Mucosa of gallbladder (tissue), 1 donor: ENCODE measurements around the gene KCNQ1OT1. TPM values are rescaled to one million over a fixed set of nuclear protein-coding genes. Genes with fewer than 3 reads are reported as not detected.

Experiments used
- DNase-seq: peaks from one replicate; pipeline ENCODE4 v3.0.0-alpha.2; 2020; ENCODE audit warnings: low spot score
- total RNA-seq: library from RNA; stranded (reverse); gene quantifications from one replicate; pipeline ENCODE4 v1.2.1, GENCODE V29; 2021
- donor health status: DM: no; HTN: no; CAD: no.

Gene KCNQ1OT1
- total RNA-seq, 1 donor from 2014 or later, result 2.2 TPM

- DNase-seq, result no peak
Observed at GRCh38 chr11:2571598-2572281, 128.1 kb downstream of the KCNQ1OT1 start.

DNA sequence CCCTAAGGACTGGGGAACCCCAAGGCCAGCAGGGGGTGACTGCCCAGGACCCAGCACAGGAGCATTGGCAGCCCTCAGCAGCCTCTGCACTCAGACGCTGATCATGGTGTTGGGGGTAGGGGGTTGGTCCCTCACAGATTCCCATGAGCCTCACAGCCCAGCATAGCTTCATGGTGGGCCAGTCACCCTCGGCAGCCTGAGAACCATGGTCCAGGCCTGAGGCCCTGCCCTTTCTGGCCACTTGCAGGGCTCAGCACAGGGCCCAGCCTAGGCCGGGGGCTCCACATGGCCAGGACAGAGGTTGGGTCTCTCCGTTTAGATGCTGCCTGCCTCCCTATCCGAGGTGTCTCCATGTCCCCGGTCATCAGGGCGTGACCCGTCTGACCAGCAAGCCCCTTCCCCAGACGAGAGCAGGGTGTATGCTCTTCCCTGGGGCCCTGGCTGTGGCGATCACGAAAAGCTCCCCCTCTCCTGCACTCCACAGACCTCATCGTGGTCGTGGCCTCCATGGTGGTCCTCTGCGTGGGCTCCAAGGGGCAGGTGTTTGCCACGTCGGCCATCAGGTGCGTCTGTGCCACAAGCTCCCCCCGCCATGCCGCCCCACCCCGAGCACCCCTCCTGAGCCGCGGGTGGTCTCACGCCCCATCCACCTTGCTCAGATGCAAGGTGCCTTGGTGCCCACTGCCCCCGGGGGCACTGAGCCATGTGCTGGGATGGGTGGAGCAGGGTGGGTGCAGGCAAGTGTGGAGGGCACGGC lies 128.8 kb downstream of the KCNQ1OT1 start:
- no peak for DNase-seq

DNA sequence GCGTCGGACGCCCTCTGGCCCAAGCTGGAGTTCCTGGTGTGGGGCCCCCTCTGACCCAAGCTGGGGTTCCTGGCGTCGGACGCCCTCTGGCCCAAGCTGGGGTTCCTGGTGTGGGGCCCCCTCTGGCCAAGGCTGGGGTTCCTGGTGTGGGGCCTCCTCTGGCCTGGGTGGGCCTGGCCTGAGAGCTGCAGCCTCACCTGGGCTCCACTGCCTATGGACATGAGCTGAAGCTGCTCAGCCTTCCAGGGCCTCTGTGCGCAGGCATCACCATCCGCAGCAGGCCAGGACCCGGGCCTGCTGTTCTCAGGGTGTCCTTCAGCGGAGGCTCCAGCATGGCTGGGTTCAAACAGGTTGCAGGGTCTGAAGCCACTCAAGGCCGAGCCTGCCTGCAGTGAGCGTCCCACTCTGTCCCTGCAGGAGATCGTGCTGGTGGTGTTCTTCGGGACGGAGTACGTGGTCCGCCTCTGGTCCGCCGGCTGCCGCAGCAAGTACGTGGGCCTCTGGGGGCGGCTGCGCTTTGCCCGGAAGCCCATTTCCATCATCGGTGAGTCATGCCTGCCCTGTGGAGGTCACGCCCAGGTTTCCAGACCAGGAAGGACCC lies 129.5 kb downstream of the KCNQ1OT1 start:
- DNase-seq, result no peak

- no peak for DNase-seq
Observed at GRCh38 chr11:2569731-2570210, 130.0 kb downstream of the KCNQ1OT1 start.

DNA sequence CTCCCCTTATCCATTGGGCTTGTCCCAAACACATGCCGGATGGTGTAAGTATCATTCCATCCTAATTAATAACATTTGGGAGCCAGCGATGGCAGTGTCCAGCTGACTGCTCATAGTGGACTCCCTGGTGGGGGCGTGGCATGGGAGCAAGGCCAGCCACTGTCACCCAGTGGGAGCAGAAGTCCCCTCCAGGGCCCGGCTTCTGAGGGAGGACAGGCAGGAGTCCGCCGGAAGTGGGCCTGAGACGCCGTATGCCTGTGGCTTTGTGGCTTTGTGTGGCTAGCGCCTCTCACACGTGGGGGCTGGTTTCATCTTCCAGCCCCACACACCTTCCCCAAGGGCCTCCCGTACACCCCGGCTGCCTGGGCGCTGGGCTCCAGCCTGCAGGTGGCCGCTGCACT lies 130.5 kb downstream of the KCNQ1OT1 start:
- no peak for DNase-seq

- DNase-seq, result no peak
Observed at GRCh38 chr11:2567026-2567671, 132.6 kb downstream of the KCNQ1OT1 start.

DNA sequence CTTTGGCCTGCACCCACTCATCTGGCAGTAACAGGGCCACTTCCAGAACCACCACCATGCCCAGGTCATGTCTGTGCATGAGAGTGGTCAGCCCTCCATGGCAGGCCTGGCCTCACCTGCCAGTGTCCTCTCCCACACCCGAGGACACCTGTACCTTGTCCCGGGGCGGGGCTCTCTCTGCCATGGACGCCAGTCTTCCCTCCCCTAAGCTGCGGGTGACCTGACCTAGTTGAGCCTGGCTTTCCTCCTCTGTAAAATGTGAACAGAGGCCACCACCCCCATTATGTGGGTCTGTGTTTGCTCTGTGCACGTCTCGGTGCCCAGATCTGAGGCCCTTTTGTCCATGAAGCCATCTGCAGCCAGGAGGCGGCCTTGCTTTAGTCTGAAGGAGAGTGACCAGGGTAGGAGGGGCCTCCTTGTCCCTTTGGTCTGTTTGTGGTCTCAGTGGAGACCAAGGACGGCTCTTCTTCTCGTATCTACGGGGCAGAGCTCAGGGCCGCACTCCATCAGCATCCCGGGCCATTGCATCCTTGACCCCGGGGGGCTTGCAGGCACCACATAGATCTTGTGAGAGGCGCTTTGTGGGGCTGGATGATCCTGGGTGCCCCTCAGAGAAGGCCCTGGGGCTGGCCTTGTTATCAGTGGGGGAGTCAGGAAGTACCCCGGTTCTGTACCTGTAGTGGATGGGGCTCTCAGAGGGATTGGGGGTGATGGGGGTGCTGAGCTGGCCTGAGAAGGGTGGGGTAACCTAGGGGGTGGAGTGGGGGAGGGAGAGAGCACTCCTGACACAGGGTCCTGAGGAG lies 133.4 kb downstream of the KCNQ1OT1 start:
- DNase-seq, result peak; percentile 53

GRCh38 chr11:2565447-2566222 lies 134.2 kb downstream of the KCNQ1OT1 start:
- DNase-seq, result no peak

- no peak for DNase-seq
Observed at GRCh38 chr11:2564588-2565425, 135.0 kb downstream of the KCNQ1OT1 start.

DNA sequence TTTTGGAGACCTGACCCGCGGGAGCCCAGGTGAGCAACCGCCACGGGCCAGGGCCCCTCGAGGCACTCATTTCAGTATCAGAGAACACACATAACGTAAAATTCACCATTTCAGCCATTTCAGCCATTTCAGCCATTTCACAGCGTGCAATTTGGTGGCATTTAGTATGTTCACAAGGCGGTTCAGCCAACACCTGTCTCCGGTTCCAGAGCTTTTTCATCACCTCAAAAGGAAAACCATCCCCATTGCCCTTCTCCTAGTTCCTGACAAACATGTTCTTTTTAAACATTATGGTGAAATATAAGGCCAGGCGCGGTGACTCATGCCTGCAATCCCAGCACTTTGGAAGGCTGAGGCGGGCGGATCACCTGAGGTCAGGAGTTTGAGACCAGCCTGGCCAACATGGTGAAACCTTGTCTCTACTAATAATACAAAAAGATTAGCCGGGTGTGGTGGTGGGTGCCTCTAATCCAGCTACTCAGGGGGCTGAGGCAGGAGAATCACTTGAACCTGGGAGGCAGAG lies 135.7 kb downstream of the KCNQ1OT1 start:
- no peak for DNase-seq

DNA sequence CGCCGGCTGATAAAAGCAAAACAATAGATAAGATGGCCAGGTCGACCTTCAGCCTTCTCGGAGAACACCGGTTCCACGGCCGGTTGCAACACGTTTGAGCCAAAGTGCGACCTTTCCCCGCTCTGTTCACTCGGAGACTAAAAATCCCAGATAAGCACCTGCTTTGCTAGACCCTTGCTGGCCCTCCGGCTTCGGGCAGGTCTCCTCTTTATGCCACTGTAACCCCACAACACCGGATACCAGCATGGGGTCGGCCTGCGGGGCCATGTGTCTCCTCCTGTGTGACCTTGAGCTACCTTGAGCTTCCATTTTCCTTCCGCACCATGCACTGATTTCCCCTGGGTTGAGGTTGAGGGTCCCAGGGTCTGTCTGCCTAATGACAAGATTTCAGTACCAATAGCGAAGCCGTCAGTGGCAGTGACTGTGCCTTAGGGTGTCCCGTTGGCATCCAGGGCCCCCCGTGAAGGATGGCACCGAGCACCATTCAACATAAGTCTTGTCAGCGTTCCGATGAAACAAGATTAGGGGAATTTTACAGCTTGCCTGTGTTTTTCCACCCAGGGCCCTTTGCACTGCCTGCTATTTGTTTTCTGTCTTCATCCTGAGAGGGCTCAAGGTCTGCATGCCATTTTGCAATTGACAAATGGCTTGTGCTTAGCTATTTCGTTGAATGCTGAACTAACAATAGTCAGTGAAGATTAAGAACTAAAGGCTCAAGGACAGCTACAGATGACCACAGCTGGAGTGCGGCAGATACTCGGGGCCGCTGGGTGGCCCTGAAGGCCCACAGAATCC lies 136.4 kb downstream of the KCNQ1OT1 start:
- DNase-seq, result no peak

- DNase-seq, result no peak
Observed at GRCh38 chr11:2562890-2563212, 136.9 kb downstream of the KCNQ1OT1 start.

DNA sequence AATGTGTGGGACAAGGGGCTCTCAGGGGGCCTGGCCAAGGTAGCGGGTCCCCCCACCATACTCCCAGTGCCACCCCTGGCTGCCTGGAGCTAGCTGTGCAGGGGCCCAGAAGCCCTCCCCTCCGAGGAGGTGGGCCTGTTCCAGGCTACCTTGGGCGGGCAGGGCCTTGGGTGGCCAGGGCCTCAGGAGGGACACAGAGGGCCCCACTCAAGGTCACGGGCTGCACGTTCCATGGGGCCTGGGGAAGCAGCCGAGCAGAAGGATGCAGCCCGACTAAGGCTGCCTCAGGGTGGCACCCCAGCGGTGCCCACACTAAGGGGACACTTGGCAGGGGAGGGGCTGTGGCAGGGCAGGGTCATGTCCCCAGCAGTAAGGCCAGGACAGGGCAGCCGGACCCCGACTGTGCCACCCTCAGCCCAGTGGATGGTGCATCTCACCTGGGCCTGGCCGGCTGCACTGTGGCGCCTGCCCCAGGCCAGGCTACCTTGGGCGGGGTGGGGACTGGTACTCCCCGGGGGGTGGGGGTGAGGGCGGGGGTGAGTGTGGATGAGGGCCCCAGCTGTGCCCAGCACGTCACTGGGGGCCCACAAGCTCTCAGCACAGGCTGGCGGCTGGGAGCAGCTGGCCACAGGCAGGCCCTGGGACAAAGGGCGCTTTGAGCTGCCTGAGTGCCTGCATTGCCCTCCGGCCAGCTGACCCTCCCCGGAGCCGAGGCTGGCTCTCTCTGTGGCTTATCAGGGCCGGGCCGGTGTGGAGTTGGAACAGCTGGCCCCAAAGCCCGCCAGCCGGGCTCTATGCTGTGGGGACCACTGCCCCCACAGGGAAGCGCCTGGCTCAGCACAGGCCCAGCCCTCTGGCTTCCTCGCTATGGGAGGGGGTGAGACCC lies 137.9 kb downstream of the KCNQ1OT1 start:
- no peak for DNase-seq

DNA sequence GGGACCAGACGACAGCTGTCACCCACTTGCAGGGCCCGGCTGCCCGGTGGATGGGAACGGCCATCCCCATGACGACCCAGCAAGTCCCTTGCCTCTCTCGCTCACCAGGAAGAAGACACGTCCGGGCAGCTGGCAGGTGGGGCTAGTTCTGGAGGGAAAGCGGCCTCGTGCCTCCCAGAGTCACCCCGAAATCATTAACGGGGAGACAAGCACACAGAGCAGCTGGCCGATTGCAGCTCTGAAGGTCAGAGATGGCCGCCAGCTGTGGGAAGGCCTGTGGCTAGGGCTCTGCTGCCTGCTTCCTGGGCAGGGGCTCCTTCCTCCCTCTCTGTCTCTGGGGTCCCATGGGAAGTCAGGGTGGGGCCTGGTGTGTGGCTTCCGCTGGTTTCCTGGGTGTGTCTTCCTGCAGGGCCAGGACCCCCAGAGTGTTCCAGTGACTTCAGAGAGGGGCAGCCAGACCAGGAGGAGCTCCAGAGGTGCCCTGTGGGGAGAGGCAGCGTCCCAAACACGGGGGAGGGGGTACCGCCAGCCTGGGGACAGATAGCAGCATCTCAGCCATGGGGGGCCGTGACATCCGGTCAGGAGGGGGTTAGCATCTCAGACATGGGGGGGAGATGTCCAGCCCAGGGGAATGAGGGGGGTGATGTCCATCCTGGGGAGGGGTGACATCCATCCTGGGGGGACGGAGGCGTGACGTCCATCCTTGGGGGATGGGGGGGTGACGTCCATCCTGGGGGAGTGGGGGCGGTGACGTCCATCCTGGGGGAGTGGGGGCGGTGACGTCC lies 140.1 kb downstream of the KCNQ1OT1 start:
- no peak for DNase-seq

DNA sequence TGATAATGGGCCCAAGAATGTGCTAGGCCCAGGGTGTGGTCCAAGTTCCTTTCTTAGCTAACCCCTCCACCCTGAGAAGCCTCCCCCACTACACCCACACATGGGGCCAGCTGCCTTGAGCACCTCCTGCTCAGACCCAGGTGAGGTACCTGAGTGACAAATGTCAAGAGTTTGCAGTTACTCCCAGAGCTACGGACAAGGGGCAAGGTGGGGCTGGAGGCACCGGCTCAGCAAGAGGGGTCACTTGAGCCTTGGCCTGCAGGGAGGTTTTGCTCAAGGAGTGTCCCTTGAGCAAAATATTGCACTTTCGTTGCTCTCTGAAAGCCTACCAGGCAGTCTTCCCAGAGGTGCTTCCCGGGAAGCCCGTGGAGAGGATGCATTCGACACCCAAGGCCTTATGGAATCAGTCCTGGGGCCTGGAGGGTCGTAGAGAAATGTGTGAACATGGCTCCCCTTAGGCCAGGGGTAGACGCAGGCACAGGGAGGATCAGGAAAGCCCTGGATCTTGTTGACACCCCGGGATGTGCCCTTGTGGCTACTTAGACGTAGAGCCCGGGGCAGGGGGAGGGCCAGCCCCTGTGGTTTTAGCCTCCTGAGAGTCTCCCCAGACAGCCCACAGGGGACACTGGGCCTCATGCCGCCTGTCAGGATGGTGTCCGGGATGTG lies 140.8 kb downstream of the KCNQ1OT1 start:
- DNase-seq, result no peak

- no peak for DNase-seq
Observed at GRCh38 chr11:2558397-2558796, 141.4 kb downstream of the KCNQ1OT1 start.
